SK-N-SH (cell line): ENCODE results near the gene BCAT1. TPM values are rescaled to one million over a fixed set of nuclear protein-coding genes. Genes with fewer than 3 reads are reported as not detected.
A peak's percentile ranks its signal among the peaks of the same experiment; 100 is the strongest.

Experiments
- CTCF ChIA-PET: fragments of 300-600, 350-600 bp; formaldehyde crosslinking; extraction: SDS; loops from one replicate; lab custom pipeline; 2021; lab: Yijun Ruan, JAX
- POLR2A ChIA-PET: fragments of 350-600 bp; sonication (Branson Sonifier 250); formaldehyde crosslinking; extraction: SDS; loops from one replicate; lab custom pipeline; 2020; ENCODE audit warnings: antibody characterized with exemption, inconsistent platforms; lab: Yijun Ruan, JAX
- DNase-seq: peaks from one replicate; pipeline ENCODE4 v3.0.0; 2012
- H2AFZ ChIP-seq: fragments of 200-600 bp; sonication (generic); 2 replicates; pipeline ENCODE4 v1.8.1; 2016; ENCODE audit warnings: antibody characterized with exemption, mild to moderate bottlenecking, low read depth
- H3F3A ChIP-seq: fragments of 200-600 bp; sonication (generic); replicated peaks from 2 replicates; pipeline ENCODE3; 2016; ENCODE audit warnings: antibody characterized with exemption, mild to moderate bottlenecking; ENCODE audit not compliant: insufficient read depth
- H3K27ac ChIP-seq, 2 experiments: fragments of 200-500 bp in 1 of 2; fragments of 200-600 bp in 1 of 2; sonication (Bioruptor generic) in 1 of 2; sonication (generic), shearing (Covaris generic) in 1 of 2; 2 replicates each; pipeline versions ENCODE4 v1.5.1 to v1.6.1; 2014 to 2016; ENCODE audit warnings: low read depth in 2 of 2, inconsistent platforms in 1 of 2, low read length in 1 of 2, mild to moderate bottlenecking in 1 of 2, mixed read lengths in 1 of 2
- H3K27me3 ChIP-seq: fragments of 200-600 bp; sonication (generic), shearing (Covaris generic); 2 replicates; pipeline ENCODE4 v1.6.1; 2016; ENCODE audit warnings: mixed run types; ENCODE audit not compliant: insufficient read depth
- H3K36me3 ChIP-seq, 2 experiments: fragments of 200-500 bp in 1 of 2; fragments of 200-600 bp in 1 of 2; sonication (Bioruptor generic) in 1 of 2; sonication (generic) in 1 of 2; replicated peaks in 1 of 2; 2 replicates each; pipeline versions ENCODE3 to v1.5.1; 2014 to 2016; ENCODE audit warnings: low read length in 1 of 2, mild to moderate bottlenecking in 1 of 2; ENCODE audit not compliant: insufficient read depth in 2 of 2, control insufficient read depth in 1 of 2
- H3K4me1 ChIP-seq, 2 experiments: fragments of 200-500 bp in 1 of 2; fragments of 200-600 bp in 1 of 2; sonication (Bioruptor generic) in 1 of 2; sonication (generic), shearing (Covaris generic) in 1 of 2; 2 replicates each; pipeline versions ENCODE4 v1.5.1 to v1.6.1; 2014 to 2016; ENCODE audit warnings: low read depth in 1 of 2, low read length in 1 of 2, mixed run types in 1 of 2; ENCODE audit not compliant: insufficient read depth in 2 of 2, control insufficient read depth in 1 of 2
- H3K4me2 ChIP-seq: fragments of 200-600 bp; sonication (generic), shearing (Covaris generic); 2 replicates; pipeline ENCODE4 v1.6.1; 2017; ENCODE audit warnings: mixed run types
- H3K4me3 ChIP-seq, 2 experiments: fragments of 200-500 bp in 1 of 2; fragments of 200-600 bp in 1 of 2; sonication (Bioruptor generic) in 1 of 2; sonication (generic), shearing (Covaris generic) in 1 of 2; 2 replicates each; pipeline versions ENCODE4 v1.5.1 to v1.8.1; 2014 to 2016; ENCODE audit warnings: low read depth in 2 of 2, inconsistent platforms in 1 of 2, low read length in 1 of 2, mild to moderate bottlenecking in 1 of 2, mixed read lengths in 1 of 2, moderate library complexity in 1 of 2
- H3K79me2 ChIP-seq: fragments of 200-600 bp; sonication (generic); 2 replicates; pipeline ENCODE4 v1.8.1; 2017; ENCODE audit warnings: mild to moderate bottlenecking; ENCODE audit not compliant: insufficient read depth
- H3K9ac ChIP-seq: fragments of 200-600 bp; sonication (generic); 2 replicates; pipeline ENCODE4 v1.6.1; 2017; ENCODE audit warnings: mixed run types
- H3K9me2 ChIP-seq: fragments of 200-600 bp; sonication (generic); 2 replicates; pipeline ENCODE4 v1.6.1; 2017; ENCODE audit warnings: mixed run types
- H3K9me3 ChIP-seq: fragments of 200-600 bp; sonication (generic); 2 replicates; pipeline ENCODE4 v1.6.1; 2017; ENCODE audit warnings: mixed run types, mild to moderate bottlenecking, moderate library complexity
- H4K20me1 ChIP-seq: fragments of 200-600 bp; sonication (generic); 2 replicates; pipeline ENCODE4 v1.6.1; 2017; ENCODE audit warnings: mild to moderate bottlenecking, mixed run types; ENCODE audit not compliant: insufficient read depth
- CHD2 ChIP-seq: fragments of 150-350 bp; IDR thresholded peaks from 2 replicates; pipeline ENCODE4 v1.6.1; 2018; ENCODE audit warnings: low read length; ENCODE audit not compliant: partially characterized antibody
- EP300 ChIP-seq, 2 experiments: IDR thresholded peaks; 2 replicates each; pipeline versions ENCODE4 v1.4.0 to v1.6.1; 2012; ENCODE audit warnings: borderline replicate concordance in 1 of 2, low read depth in 1 of 2, low read length in 1 of 2
- FOXM1 ChIP-seq: IDR thresholded peaks from 2 replicates; pipeline ENCODE4 v1.4.0; 2012; ENCODE audit warnings: low read depth, mild to moderate bottlenecking
- JUND ChIP-seq: IDR thresholded peaks from 2 replicates; pipeline ENCODE4 v1.4.0; 2012
- MXI1 ChIP-seq: IDR thresholded peaks from 2 replicates; pipeline ENCODE4 v1.6.1; 2012; ENCODE audit warnings: mild to moderate bottlenecking, low read depth, low read length, improper control_type of control experiment
- NFIC ChIP-seq: IDR thresholded peaks from 2 replicates; pipeline ENCODE4 v1.4.0; 2012; ENCODE audit warnings: borderline replicate concordance
- NRF1 ChIP-seq: IDR thresholded peaks from 2 replicates; pipeline ENCODE4 v1.6.1; 2012; ENCODE audit warnings: low read depth, mild to moderate bottlenecking, low read length
- POLR2AphosphoS5 ChIP-seq: IDR thresholded peaks from 2 replicates; pipeline ENCODE4 v1.6.1; 2012; ENCODE audit warnings: low read depth, low read length
- RCOR1 ChIP-seq: fragments of 150-350 bp; IDR thresholded peaks from 2 replicates; pipeline ENCODE4 v1.6.1; 2017; ENCODE audit warnings: antibody characterized with exemption, low read length
- SIN3A ChIP-seq: IDR thresholded peaks from 2 replicates; pipeline ENCODE4 v1.6.1; 2012; ENCODE audit warnings: low read depth, mild to moderate bottlenecking, low read length, moderate library complexity, borderline replicate concordance
- SMC3 ChIP-seq: IDR thresholded peaks from 2 replicates; pipeline ENCODE4 v1.6.1; 2012; ENCODE audit warnings: low read depth, low read length, improper control_type of control experiment
- TCF12 ChIP-seq: IDR thresholded peaks from 2 replicates; pipeline ENCODE4 v1.4.0; 2012
- YY1 ChIP-seq: IDR thresholded peaks from 2 replicates; pipeline ENCODE4 v1.4.0; 2012; ENCODE audit warnings: low read depth, mild to moderate bottlenecking
- WGBS: methylation state at CpG from one replicate; pipeline ENCODE4 v1.1.6; 2017; ENCODE audit warnings: low lambda C conversion rate; 5-methylcytosine and 5-hydroxymethylcytosine counted together
- polyA plus RNA-seq, 3 experiments: library from polyadenylated mRNA; depleted of rRNA; stranded (reverse); fragments of >200 nt; gene quantifications; 2 replicates each; pipeline ENCODE4 v1.2.3, GENCODE V29; 2012
- TF ChIP-seq, protein P1 (sequence below): IDR thresholded peaks from 2 replicates; pipeline ENCODE4 v1.6.1; 2012; ENCODE audit warnings: mild to moderate bottlenecking, low read depth, low read length, moderate library complexity
- TF ChIP-seq, protein P2 (sequence below): fragments of 200-600 bp; sonication (generic); IDR thresholded peaks from 2 replicates; pipeline ENCODE4 v1.6.1; 2017; ENCODE audit warnings: antibody characterized with exemption, mild to moderate bottlenecking, moderate library complexity

Gene BCAT1
- polyA plus RNA-seq, 1 of the 3 experiments (the other 2 are of a cell fraction) = 7.7 TPM

DNA sequence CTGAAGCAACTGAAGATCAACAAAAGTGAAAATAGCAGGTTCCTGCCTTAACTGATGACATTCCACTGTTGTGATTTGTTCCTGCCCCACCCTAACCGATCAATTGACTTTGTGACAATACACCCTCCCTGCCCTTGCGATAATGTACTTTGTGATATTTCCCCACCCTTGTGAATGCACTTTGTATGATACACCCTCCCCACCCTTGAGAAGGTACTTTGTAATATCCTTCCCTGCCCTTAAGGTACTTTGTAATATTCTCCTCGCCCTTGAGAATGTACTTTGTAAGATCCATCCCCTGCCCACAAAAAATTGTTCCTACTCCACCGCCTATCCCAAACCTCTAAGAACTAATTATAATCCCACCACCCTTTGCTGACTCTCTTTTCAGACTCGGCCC lies 41.4 kb downstream of the BCAT1 start (continued):
- TF ChIP-seq, protein P1, sequence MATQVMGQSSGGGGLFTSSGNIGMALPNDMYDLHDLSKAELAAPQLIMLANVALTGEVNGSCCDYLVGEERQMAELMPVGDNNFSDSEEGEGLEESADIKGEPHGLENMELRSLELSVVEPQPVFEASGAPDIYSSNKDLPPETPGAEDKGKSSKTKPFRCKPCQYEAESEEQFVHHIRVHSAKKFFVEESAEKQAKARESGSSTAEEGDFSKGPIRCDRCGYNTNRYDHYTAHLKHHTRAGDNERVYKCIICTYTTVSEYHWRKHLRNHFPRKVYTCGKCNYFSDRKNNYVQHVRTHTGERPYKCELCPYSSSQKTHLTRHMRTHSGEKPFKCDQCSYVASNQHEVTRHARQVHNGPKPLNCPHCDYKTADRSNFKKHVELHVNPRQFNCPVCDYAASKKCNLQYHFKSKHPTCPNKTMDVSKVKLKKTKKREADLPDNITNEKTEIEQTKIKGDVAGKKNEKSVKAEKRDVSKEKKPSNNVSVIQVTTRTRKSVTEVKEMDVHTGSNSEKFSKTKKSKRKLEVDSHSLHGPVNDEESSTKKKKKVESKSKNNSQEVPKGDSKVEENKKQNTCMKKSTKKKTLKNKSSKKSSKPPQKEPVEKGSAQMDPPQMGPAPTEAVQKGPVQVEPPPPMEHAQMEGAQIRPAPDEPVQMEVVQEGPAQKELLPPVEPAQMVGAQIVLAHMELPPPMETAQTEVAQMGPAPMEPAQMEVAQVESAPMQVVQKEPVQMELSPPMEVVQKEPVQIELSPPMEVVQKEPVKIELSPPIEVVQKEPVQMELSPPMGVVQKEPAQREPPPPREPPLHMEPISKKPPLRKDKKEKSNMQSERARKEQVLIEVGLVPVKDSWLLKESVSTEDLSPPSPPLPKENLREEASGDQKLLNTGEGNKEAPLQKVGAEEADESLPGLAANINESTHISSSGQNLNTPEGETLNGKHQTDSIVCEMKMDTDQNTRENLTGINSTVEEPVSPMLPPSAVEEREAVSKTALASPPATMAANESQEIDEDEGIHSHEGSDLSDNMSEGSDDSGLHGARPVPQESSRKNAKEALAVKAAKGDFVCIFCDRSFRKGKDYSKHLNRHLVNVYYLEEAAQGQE = no peak
- TF ChIP-seq NRF1 (no peak), RCOR1 (no peak), FOXM1 (no peak), EP300 (IDR thresholded peaks at IDR 0.05; ENCODE audit: borderline replicate concordance in 1 of 2, low read depth in 1 of 2, low read length in 1 of 2) (no peak)

DNA sequence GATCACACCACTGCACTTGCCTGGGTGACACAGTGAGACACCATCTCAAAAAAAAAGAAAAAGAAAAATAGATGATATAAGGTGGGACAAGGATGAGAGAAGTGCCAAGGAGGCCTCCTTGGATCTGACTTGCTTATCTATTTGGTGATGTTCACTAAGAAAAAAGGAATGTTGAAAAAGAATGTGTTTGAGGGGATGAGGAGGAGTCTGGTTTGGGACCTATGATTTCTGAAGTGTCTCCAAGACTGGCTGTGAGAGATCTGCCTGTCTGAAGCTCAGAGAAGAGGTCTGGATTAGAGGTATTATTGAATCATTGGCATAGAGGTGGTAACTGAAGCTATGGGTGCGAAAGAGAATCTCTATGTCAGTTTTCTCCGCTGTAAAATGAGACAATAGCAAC lies 42.8 kb downstream of the BCAT1 start:
- WGBS = 92% methylated on average over 2 of the region's 2 CpGs
- no peak overlapping the region for H2AFZ ChIP-seq
- peaks cover 32% of the 10 kb centered on the region for H3F3A ChIP-seq
- peak overlapping the region in 1 of 2 experiments; percentile 26; a peak in 2 of 4 replicates for H3K27ac ChIP-seq
- H3K27me3 ChIP-seq = no peaks in the 10 kb centered on the region
- no peak overlapping the region for H3K4me3 ChIP-seq
- CTCF ChIA-PET = no interaction called here
- no peaks in the 10 kb centered on the region for H3K9me2 ChIP-seq
- H3K4me2 ChIP-seq = 0 out of 2 replicates have a peak overlapping the region, but pooled peaks have one; percentile 11
- peaks cover 0 to 26% of the 10 kb centered on the region in 2 experiments for H3K36me3 ChIP-seq
- peaks cover 91% of the 10 kb centered on the region for H3K79me2 ChIP-seq
- H3K4me1 ChIP-seq = peaks cover 7 to 28% of the 10 kb centered on the region in 2 experiments
- no peak for TF ChIP-seq POLR2AphosphoS5
- TF ChIP-seq, protein P2, sequence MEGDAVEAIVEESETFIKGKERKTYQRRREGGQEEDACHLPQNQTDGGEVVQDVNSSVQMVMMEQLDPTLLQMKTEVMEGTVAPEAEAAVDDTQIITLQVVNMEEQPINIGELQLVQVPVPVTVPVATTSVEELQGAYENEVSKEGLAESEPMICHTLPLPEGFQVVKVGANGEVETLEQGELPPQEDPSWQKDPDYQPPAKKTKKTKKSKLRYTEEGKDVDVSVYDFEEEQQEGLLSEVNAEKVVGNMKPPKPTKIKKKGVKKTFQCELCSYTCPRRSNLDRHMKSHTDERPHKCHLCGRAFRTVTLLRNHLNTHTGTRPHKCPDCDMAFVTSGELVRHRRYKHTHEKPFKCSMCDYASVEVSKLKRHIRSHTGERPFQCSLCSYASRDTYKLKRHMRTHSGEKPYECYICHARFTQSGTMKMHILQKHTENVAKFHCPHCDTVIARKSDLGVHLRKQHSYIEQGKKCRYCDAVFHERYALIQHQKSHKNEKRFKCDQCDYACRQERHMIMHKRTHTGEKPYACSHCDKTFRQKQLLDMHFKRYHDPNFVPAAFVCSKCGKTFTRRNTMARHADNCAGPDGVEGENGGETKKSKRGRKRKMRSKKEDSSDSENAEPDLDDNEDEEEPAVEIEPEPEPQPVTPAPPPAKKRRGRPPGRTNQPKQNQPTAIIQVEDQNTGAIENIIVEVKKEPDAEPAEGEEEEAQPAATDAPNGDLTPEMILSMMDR = no peak
- TF ChIP-seq SIN3A = no peak
- TF ChIP-seq YY1 = no peak
- TF ChIP-seq NFIC = no peak
- TF ChIP-seq MXI1 = no peak
- no peak for TF ChIP-seq JUND
- no peak for TF ChIP-seq EP300 (IDR thresholded peaks at IDR 0.05; ENCODE audit: borderline replicate concordance in 1 of 2, low read depth in 1 of 2, low read length in 1 of 2)
- TF ChIP-seq TCF12 = no peak
- no peak for TF ChIP-seq SMC3
- no peak for TF ChIP-seq CHD2
- H4K20me1 ChIP-seq = 0 out of 2 replicates have a peak, but pooled peaks cover 5% of the 10 kb centered on the region
- no peak overlapping the region for H3K9ac ChIP-seq
- no peaks in the 10 kb centered on the region for H3K9me3 ChIP-seq
- no peak for DNase-seq
- POLR2A ChIA-PET = no interaction called here
